HCEC 1CT (cell line): ENCODE results near the gene RAD9B.
"Not testable (repeated sequence)": the region's sequence is repeated elsewhere in the genome, so short reads cannot be mapped to it uniquely, and the experiment has no call there.

Experiments used
- DNase-seq: peaks from one replicate; pipeline ENCODE4 v3.0.0-alpha.2; 2017

Gene RAD9B

DNA sequence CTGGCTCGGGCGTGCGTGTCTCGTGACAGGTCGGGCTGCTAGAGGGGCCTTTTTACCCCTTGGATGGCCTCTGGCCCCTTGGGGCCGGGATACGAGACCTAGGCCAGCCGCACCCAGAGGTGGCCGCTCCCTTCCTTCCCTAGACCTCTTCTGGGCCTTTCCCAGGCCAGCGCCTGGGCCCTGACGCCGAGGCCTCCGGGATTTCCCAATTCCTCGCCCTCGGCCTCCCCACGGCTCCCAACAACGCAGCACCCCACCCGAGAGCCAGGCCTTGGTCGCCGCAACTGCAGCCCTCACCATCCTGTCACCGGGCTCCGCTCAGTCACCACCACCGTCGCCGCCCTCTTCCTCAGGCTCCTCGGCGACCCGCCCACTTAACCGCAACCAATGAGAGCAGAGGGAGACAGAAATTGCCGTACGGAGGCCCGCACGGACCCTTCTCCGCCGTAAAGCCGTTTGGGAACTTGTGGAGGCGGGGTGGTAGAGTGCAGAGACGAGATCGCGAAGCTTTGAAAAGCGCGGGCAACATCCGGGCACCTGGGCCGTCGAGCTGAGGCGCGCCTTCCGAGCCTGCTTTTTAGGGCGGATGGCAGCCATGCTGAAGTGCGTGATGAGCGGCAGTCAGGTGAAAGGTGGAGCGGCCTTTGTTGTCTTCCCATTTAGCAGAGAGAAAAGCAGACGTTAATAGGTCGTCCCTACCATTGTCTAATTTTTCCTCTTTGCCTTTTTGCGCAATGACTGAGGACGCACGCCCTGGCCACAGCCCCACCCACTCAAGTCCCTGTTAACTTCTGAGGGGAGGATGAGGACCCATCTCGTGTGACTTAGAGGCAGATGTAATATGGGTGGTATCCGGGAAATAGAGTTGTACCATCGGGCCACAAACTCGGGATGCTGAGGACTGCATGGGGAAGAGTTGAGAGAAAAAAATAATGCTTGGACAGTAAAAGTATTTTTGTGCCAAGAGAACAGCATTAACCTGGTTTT, at the start of gene RAD9B, which contains the start of gene VPS29:
RAD9B (plus strand) TSS at position 580 of the 987 bp plus-strand sequence; CDS start at position 587, 7 bp downstream.
VPS29 (minus strand) TSS at position 360 of the 987 bp plus-strand sequence; CDS start at position 300, 60 bp downstream.
- peak; percentile 98 for DNase-seq

DNA sequence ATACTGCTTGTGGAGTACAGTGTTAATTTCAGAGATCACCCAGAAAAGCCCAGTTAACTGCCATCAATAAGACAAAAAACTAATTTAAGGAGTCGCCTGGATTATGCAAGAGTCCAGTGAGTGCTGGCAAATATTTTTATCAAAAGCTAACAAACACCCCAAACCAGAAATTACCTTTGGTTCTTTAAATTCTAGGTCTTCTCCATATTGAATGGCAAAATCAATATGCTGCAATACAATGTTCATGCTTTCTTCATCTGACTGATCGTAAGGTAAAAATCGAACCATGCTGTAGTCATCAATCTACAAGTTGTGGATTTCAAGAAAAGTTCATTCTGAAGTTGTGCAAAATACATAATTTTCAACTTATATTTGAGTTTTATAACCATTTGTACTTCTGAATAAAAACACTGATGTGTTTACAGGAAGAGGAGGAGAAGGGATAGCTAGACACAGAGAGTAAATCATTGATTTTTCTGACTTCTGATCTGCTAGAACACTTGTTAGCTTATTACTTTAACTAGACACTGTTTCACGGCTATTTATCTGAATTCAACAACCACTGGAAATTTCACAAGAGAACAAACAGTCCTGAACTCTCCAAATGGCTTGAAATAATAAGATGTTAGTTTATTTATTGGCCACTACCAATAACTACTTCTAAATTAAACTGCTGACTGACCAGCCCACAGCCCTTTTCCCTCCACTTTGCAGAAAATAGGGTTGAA, 48.4 kb upstream of the RAD9B start:
- no peak for DNase-seq

- no peak for DNase-seq
Measured at GRCh38 chr12:110458756-110459155, 43.4 kb upstream of the RAD9B start.

DNA sequence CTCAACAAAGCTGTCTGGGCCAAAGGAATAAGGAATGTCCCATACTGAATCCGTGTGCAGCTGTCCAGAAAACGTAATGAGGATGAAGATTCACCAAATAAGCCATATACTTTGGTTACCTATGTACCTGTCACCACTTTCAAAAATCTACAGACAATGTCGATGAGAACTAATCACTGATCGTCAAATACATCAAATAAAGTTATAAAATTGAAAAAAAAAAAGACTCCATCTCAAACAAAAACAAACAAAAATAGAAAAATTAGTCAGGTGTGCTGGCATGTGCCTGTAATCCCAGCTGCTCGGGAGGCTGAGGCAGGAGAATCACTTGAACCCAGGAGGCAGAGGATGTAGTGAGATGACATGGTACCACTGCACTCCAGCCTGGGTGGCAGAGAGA, 40.9 kb upstream of the RAD9B start:
- DNase-seq, result not testable (repeated sequence)

- no peak for DNase-seq
Measured at GRCh38 chr12:110465024-110465423, 37.1 kb upstream of the RAD9B start.

DNA sequence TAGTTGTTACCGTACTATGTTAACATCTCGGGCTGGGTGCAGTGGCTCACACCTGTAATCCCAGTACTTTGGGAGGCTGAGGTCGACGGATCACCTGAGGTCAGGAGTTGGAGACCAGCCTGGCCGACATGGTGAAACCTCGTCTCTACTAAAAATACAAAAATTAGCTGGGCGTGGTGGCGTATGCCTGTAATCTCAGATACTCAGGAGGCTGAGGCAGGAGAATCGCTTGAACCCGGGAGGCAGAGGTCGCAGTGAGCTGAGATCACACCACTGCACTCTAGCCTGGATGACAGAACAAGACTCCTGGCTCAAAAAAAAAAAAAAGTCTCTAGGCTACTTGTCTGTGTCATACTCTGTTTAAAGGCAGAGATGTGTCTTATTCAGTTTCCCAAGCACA, 36.4 kb upstream of the RAD9B start:
- not testable (repeated sequence) for DNase-seq

DNA sequence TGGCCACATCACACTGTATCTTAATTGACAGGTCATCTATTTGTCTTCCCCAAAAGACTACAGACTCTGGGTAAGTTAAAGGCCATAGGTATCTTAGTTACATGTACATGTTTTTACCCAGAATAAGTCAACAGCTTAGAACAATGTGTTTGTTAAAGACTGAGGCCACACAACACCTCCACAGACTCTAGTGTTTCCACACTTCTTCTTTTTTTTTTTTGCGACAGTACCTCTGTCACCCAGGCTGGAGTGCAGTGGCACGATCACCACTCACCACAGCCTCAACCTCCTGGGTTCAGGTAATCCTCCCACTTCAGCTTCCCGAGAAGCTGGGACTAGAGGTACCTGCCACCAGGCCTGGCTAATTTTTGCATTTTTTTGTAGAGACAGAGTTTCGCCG, 35.3 kb upstream of the RAD9B start:
- no peak for DNase-seq

GRCh38 chr12:110467847-110468213, 34.3 kb upstream of the RAD9B start:
- DNase-seq, result no peak

DNA sequence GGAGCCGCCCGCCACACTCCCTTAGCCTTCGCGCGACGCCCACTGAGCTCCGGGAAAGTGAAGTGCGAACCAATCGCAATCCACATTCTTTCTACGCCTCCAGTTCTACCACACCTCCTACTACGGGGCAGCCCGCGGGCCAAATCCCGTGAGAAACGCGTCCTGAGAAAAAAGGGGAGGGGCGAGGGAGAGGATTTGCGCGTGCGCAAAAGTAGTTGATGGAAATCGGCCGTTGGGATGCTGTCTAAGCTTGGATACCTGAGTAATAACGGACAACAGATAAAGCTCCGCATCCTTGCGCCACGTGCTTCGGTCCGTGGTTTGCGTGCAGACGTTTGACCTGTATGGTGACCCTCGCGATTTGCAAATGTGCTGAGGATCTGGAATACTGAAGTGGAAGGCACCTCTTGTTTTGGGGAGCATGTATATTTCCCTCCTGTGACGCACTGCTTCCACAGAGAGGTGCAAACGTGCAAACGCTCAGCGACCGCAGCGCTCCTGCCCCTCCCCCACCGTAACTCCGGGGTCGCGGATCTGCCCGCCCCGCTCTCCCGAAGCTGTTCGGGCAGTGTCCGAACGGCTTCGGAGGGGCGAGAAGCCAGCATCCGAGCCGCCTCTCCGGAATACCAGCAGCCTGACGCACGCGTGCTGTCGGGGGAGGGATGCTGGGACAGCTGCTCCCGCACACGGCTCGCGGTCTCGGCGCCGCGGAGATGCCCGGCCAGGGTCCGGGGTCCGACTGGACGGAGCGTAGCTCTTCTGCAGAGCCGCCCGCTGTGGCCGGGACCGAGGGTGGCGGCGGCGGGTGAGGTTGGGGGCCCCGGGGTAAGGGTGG, 33.7 kb upstream of the RAD9B start, which contains the start of the genes FAM216A and GPN3:
FAM216A (plus strand) TSS at position 632 of the 835 bp plus-strand sequence; CDS start at position 663, 31 bp downstream.
GPN3 (minus strand) TSS at position 44 of the 835 bp plus-strand sequence. CDS start 54 bp downstream, outside the sequence.
- DNase-seq, result peak; percentile 98

DNA sequence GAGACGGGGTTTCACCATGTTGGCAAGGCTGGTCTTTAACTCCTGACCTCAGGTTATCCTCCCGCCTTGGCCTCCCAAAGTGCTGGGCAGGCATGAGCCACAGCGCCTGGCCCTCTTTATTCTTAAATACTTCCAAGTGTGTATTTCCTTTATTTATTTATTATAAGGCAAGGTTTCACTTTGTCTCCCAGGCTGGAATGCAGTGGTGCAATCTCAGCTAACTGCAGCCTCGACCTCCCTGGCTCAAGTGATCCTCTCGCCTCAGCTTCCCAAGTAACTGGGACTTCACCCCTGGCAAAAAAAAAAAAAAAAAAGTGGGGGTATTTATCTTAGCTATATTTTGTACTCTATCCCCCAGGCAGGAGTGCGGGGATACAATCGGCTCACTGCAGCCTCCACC, 26.7 kb upstream of the RAD9B start:
- no peak for DNase-seq

DNA sequence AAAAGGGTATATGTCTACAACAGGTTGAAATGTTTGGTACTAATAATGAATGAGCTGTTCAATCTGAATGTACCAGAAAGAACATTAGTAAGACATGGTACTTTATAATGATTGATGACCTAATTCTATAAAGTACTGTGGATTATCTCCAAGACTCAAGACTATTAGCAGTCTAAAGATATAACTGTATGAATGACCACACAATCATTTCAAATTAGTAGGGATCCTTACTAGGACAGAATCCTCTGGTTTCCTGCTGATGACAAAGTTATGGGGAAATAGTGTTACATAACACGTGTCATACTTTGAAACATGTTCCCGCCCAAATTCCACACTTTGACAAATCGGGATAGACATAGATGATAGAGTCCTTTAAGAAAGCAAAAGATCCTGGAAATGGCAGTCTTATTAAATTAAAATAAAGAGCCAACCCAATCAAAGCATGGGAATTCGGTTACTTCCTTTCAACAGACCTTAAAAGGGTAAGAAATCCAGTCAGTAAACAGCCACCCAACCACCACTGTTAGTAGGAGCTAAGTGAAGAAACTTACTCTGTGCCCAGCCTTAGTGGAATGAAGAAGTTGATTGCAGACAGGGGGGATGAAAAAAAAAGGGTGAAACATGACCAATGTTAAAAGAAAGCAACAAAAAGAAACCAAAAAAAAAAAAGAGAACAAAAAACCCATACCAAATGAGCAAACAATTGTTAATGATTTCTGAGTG, 3.0 kb upstream of the RAD9B start:
- peak; percentile 57 for DNase-seq

GRCh38 chr12:110501399-110501751, 756 bp upstream of the RAD9B start:
- DNase-seq, result peak; percentile 54

- DNase-seq, result no peak
Measured at GRCh38 chr12:110503432-110503831, 1.3 kb downstream of the RAD9B start.

DNA sequence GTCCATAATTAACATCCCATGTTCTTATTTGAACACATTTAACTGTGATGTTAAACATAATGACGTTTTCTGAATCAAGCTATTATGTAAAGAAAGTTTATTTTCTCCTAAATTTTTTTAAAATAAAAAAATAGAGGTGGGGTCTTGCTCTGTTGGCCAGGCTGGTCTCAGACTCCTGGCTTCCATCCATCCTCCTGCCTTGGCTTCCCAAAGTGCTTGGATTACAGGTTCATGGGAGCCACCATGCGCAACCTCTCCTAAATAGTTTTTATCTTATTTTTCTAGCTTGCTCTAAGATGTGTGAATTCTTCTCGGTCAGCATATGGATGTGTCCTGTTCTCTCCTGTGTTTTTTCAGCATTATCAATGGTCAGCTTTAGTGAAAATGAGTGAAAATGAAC, 3.2 kb downstream of the RAD9B start:
- DNase-seq, result no peak

DNA sequence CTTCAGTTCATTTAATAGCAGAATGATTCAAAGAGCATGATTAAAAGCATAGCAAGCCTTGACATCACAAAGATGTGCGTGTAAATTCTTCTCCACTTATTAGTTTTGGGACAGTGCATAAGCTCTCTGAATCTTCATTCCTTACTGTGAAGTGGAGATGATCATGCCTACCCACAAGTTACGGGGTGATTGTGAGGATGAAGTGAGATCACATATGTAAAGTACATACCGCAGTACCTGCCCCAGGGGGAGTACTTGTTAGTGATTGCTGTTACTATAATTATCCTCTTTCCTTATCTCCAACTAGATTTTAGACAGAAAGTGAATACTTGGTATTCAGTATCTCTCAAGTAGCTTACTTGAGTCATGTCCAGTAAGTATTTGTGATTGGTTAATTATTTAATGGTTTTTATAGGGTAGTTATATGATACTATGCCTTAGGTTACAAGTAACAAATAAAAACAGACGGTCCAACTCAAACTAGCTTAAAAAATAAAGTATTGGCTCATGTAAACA, 6.0 kb downstream of the RAD9B start:
- DNase-seq, result no peak

DNA sequence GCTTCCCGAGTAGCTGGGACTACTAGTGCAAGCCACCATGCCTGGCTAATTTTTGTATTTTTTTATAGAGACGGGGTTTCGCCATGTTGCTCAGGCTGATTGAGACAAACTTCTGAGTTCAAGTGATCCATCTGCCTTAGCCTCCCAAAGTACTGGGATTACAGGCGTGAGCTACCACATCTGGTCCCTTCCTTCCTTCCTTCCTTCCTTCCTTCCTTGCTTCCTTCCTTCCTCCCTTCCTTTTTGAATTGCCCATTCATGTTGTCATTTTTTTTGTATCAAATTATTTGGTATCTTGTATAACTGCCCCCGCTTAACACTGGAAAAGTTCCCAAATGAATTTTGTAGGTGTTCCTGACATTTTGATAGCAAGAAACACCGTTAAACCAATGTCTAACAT, 11.7 kb downstream of the RAD9B start:
- DNase-seq, result no peak

GRCh38 chr12:110514363-110514762, 12.2 kb downstream of the RAD9B start:
- no peak for DNase-seq

GRCh38 chr12:110516995-110517394, 14.9 kb downstream of the RAD9B start:
- no peak for DNase-seq

DNA sequence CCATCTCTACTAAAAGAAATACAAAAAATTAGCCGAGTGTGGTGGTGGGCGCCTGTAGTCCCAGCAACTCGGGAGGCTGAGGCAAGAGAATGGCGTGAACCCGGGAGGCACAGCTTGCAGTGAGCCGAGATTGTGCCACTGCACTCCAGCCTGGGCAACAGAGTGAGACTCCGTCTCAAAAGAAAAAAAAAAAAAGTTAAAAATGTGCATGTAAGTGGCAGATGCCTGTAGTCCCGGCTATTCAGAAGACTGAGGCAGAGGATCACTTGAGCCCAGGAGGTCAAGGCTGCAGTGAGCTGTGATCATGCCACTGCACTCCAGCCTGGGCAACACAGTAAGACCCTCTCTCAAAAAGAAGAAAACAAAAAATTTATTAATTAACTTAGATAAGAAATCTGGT, 15.9 kb downstream of the RAD9B start:
- DNase-seq, result not testable (repeated sequence)

GRCh38 chr12:110520876-110521712, 19.0 kb downstream of the RAD9B start:
- DNase-seq, result not testable (repeated sequence)
